Glutamatergic neuron (in vitro differentiated cells): ENCODE results near the gene CRYBG3. TPM values are rescaled to one million over a fixed set of nuclear protein-coding genes. Genes with fewer than 3 reads are reported as not detected.

ENCODE experiments used
- DNase-seq: peaks from one replicate; pipeline ENCODE4 v3.0.0; 2022
- H3K27ac Mint-ChIP-seq: one replicate; pipeline ENCODE4 v1.8.0; 2020; ENCODE audit warnings: mild to moderate bottlenecking, mixed read lengths, inconsistent platforms; ENCODE audit not compliant: unreplicated experiment
- H3K27me3 Mint-ChIP-seq: one replicate; pipeline ENCODE4 v1.8.0; 2020; ENCODE audit warnings: mild to moderate bottlenecking, moderate library complexity, mixed read lengths, inconsistent platforms; ENCODE audit not compliant: unreplicated experiment
- H3K36me3 Mint-ChIP-seq: one replicate; pipeline ENCODE4 v1.8.0; 2020; ENCODE audit warnings: mild to moderate bottlenecking, mixed read lengths, inconsistent platforms; ENCODE audit not compliant: unreplicated experiment
- H3K4me1 Mint-ChIP-seq: one replicate; pipeline ENCODE4 v1.8.0; 2020; ENCODE audit warnings: mild to moderate bottlenecking, low read depth, mixed read lengths, inconsistent platforms; ENCODE audit not compliant: unreplicated experiment
- H3K4me3 Mint-ChIP-seq: one replicate; pipeline ENCODE4 v1.8.0; 2020; ENCODE audit warnings: mild to moderate bottlenecking, mixed read lengths, inconsistent platforms; ENCODE audit not compliant: unreplicated experiment
- H3K9me3 Mint-ChIP-seq: one replicate; pipeline ENCODE4 v1.8.0; 2020; ENCODE audit warnings: mild to moderate bottlenecking, moderate library complexity, mixed read lengths, inconsistent platforms; ENCODE audit not compliant: unreplicated experiment
- total RNA-seq: library from RNA; stranded (reverse); fragmentation: NEBNext Ultra II Directional; extraction: Animal tissue kit (Norgen Biotek cat#: 25700); gene quantifications from one replicate; pipeline ENCODE4 v1.2.1, GENCODE V29; 2021; ENCODE audit not compliant: unreplicated experiment
- TF ChIP-seq, protein P1 (sequence below): fragments of 200-600 bp; sonication (generic); IDR thresholded peaks from one replicate; pipeline ENCODE4 v1.5.0; 2021; ENCODE audit not compliant: partially characterized antibody, unreplicated experiment

CRYBG3 gene
- total RNA-seq, 1 donor from 2014 or later = 89.5 TPM

DNA sequence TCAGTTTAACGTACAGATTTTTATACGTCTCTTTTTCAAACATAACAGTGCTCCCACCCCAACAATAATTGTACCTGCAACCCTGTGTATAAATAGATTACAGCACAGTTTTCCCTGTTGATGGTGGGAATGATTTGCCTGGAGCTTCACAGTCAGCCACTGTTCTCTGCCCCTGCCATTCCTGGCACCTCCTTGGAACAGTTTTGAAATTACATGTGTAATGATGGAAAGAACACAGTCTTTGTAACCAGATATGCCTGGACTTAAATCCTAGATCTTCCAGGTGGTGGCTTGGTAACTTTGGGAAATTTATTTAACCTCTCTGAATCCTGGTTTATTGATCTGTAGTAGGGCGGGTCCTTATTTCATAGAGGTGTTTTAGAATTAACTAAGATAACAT, 27.0 kb downstream of the CRYBG3 start:
- Mint-ChIP-seq H3K27ac (no peak overlapping the region), H3K4me1 (peaks cover 27% of the 10 kb centered on the region), H3K4me3 (no peak overlapping the region), H3K36me3 (peaks cover 18% of the 10 kb centered on the region), H3K27me3 (peaks cover 2% of the 10 kb centered on the region), H3K9me3 (peaks cover 2% of the 10 kb centered on the region)
- TF ChIP-seq, protein P1, sequence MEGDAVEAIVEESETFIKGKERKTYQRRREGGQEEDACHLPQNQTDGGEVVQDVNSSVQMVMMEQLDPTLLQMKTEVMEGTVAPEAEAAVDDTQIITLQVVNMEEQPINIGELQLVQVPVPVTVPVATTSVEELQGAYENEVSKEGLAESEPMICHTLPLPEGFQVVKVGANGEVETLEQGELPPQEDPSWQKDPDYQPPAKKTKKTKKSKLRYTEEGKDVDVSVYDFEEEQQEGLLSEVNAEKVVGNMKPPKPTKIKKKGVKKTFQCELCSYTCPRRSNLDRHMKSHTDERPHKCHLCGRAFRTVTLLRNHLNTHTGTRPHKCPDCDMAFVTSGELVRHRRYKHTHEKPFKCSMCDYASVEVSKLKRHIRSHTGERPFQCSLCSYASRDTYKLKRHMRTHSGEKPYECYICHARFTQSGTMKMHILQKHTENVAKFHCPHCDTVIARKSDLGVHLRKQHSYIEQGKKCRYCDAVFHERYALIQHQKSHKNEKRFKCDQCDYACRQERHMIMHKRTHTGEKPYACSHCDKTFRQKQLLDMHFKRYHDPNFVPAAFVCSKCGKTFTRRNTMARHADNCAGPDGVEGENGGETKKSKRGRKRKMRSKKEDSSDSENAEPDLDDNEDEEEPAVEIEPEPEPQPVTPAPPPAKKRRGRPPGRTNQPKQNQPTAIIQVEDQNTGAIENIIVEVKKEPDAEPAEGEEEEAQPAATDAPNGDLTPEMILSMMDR = no peak
- DNase-seq = no peak

DNA sequence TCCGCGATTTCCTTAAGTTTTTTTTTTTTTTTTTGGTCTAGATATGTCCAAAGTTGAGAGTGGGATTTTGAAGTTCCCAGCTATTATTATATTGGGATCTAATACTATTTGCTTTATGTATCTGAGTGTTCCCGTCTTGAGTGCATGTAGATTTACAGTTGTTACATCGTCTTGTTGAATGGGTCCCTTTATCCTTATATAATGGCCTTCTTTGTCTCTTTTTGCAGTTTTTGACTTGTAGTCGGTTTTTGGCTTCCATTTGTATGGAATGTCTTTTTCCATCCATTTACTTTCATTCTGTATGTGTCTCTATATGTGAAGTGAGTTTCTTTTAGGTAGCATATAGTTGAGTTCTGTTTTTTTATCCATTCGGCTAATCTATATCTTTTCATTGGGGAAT, 35.6 kb downstream of the CRYBG3 start:
- Mint-ChIP-seq H3K9me3 (peaks cover 2% of the 10 kb centered on the region), H3K27ac (no peak overlapping the region), H3K4me1 (peaks cover under 1% of the 10 kb centered on the region), H3K27me3 (no peaks in the 10 kb centered on the region), H3K4me3 (no peak overlapping the region), H3K36me3 (peaks cover 15% of the 10 kb centered on the region)
- TF ChIP-seq, protein P1 = no peak
- DNase-seq = no peak

DNA sequence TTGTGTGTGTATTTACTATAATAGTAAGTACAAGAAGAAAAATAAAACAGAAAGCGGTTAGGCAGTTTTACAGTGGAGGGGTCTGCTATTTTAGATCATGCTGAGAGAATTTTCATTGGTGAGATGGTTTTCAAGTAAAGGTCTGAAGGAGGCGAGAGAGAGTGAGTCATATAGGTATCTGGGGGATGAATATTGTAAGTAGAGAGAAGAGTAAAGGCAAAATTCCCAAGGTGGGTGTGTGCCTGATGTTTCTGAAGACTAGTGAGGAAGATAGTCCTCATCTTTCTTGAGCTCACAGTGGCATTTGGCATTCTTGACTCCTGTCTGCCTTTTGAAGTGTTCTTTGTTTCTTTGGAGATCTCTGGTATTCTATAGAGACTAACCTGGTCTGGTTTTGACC, 38.6 kb downstream of the CRYBG3 start:
- H3K9me3 Mint-ChIP-seq = no peaks in the 10 kb centered on the region
- no peak for DNase-seq

DNA sequence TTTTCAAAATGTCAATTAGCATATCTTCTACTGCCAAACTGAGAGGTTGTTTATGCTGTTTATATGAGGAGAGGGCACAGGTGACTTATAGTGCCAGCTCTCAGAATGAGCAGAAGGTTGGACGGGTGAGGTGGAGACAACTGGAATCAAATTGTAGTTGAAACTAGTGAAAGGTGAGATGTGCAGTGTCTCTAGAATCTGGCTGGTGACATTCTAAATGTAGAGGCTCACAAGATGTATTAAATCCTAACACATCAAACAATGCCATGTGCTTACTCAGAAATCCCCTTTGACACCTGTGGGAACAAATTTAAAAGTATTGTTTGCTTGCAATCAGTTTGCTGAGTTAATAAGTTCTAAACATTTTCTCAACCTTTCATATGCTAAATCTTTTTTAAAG, 40.8 kb downstream of the CRYBG3 start:
- DNase-seq = no peak
- H3K4me3 Mint-ChIP-seq = no peak overlapping the region
- H3K27me3 Mint-ChIP-seq = no peaks in the 10 kb centered on the region
- TF ChIP-seq, protein P1 = no peak
- H3K27ac Mint-ChIP-seq = no peak overlapping the region
- peaks cover 8% of the 10 kb centered on the region for H3K4me1 Mint-ChIP-seq
- no peaks in the 10 kb centered on the region for H3K36me3 Mint-ChIP-seq
- H3K9me3 Mint-ChIP-seq = no peaks in the 10 kb centered on the region

More for the DNA sequence above, 38.6 kb downstream of the CRYBG3 start:
- TF ChIP-seq, protein P1 = no peak
- Mint-ChIP-seq H3K4me1 (peaks cover 8% of the 10 kb centered on the region), H3K27me3 (no peaks in the 10 kb centered on the region), H3K36me3 (no peaks in the 10 kb centered on the region), H3K27ac (no peak overlapping the region), H3K4me3 (no peak overlapping the region)

DNA sequence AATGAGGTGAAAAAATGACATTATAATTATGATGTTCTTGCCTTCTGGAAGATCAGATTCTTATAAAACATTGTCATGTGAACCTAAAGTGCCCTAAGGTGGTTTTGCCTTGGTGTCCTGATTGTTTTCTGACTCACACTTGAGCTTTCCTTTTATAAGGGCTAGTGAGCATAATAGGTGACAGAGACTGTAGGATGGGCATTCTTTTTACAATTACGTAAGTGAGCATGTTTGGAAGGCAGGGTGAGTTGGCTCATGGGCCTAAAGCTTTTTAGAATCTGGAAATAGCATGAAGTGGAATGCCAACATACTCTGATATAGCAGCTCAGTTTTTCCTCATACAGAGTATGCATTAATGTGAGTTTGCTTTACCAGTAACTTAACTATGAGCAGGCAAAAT, 41.2 kb downstream of the CRYBG3 start:
- DNase-seq = no peak
- H3K27me3 Mint-ChIP-seq = no peaks in the 10 kb centered on the region
- TF ChIP-seq, protein P1 = no peak
- no peaks in the 10 kb centered on the region for H3K9me3 Mint-ChIP-seq
- H3K27ac Mint-ChIP-seq = no peak overlapping the region
- peaks cover 8% of the 10 kb centered on the region for H3K4me1 Mint-ChIP-seq
- H3K4me3 Mint-ChIP-seq = no peak overlapping the region
- no peaks in the 10 kb centered on the region for H3K36me3 Mint-ChIP-seq
